NK-92 (cell line): ENCODE data around the gene SNRNP25.

Experiments
- DNase-seq: peaks from one replicate; lab custom pipeline; 2025; ENCODE audit not compliant: unreplicated experiment; lab: John Stamatoyannopoulos, UW

The SNRNP25 gene

GRCh38 chr16:62968-63391, 9.4 kb downstream of the SNRNP25 start:
- DNase-seq: no peak

- DNase-seq: no peak
These were observed 9.8 kb downstream of the SNRNP25 start for GRCh38 chr16:63466-63865.

DNA sequence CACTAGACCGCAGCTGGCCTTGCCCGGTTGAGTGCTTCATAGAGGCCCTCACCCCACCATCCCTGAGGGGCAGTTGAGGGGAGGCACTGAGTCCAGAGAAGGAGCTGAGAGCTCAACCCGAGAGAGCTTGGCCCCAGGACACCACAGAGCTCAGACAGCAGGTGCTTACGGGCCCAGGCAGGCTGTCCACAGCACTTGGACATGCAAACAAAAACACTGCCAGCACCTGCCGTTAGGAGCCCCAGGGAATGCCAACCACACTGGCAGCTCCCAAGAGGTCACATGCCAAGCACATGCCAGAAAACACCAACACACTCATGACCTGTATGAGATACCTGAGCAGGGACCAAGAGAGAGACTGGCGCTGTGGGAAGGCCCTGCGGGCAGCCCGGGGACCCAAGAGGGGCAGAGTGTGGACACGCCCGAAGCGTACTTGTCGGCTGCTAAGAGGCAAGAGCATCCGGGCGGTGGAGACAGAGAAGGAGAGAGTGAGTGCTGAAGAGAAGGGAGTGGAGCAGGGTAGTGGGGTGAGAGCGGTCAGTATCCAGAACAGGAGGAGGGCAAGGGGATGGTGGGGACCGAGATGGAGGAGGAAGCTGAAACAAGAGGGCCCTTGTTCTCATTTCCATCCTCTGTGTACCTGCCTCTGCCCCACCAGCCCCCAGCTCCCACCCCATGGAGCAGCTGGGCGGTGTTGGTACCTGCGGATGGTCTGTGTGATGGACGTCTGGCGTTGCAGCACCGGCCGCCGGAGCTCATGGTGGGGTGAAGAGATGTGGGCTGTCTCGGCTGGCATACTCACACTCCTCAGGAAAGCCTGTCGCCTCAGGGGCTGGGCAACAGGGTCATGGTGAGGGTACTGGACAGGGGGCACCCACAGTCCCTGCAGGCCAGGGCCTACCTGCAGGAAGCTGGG, 10.6 kb downstream of the SNRNP25 start:
- DNase-seq: no peak

GRCh38 chr16:64914-65255, 11.3 kb downstream of the SNRNP25 start:
- DNase-seq: no peak

- DNase-seq: peak; percentile 56
These were observed 12.1 kb downstream of the SNRNP25 start for GRCh38 chr16:65745-66144.

GRCh38 chr16:66309-67182, 12.9 kb downstream of the SNRNP25 start:
- no peak for DNase-seq

- DNase-seq: no peak
These were observed 13.7 kb downstream of the SNRNP25 start for GRCh38 chr16:67183-67791.

GRCh38 chr16:67884-68789, 14.5 kb downstream of the SNRNP25 start:
- no peak for DNase-seq

DNA sequence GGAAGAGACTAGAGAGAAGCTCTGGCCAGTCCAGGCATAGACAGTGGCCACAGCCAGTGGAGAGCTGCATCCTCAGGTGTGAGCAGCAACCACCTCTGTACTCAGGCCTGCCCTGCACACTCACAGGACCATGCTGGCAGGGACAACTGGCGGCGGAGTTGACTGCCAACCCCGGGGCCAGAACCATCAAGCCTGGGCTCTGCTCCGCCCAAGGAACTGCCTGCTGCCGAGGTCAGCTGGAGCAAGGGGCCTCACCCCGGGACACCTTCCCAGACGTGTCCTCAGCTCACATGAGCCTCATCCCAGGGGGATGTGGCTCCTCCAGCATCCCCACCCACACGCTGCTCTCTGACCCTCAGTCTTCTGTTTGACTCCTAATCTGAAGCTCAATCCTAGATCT, 15.6 kb downstream of the SNRNP25 start:
- no peak for DNase-seq

DNA sequence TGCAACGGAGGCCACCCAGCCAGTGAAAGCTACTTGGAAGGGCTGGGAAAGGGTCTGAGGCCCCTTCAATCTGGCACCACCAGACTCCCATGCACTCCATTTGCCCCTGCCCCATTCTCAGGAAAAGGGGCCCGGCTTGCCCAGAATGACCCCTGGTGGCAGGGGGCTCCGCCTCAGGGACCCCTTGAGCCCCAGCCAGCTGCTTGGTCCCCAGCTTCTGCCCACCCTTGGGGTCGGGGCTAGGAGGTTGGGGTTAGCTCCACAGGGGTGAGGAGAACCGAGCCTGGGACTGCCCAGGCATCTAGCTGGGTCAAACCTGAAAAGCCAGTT, 17.5 kb downstream of the SNRNP25 start:
- no peak for DNase-seq

GRCh38 chr16:71540-72401, 18.1 kb downstream of the SNRNP25 start:
- no peak for DNase-seq

DNA sequence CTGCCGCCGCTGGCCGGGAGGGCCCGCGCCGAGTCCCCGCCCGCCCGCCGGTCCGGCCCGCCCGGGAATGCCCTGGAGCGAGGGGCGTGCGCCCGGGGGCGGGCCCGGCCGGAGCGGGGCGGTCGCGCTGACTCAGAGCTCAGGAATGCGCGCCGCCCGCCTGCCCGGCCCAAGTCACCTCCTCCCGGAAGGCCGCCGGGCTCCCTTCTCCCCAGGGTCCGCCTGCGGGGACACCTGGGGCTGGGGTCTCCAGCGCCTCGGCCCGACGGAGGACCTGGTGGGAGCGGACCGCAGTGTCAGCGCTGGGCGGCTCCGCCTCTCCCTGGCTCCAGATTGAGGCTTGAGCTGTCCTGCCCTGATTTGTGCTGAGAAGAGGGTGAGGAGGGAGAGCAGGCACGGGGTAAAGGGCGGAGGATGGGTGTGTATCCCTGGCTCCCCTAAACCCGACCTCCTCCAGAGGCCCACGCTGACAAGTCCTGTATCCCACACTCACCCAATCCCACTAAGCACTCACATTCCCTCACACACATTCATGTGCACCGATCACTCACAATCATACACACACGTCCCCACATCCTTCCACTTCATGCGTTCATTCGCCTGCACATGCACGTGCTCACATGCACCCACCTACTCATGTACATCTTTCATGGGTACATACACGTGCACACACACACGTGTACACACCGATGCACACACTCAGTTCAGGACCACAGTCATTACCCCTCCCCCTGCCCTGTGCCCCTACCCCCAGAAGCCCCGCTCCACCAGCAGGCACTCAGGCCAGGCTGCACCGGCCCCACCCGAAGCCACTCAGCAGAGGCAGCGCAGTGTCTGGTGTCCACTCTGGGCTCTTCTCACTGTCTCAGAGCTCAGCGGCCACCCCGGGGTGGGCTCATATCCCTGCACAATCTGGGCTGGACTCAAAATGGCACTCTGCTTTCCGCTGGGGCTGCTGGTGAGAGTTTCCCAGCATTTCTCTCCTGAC, 19.2 kb downstream of the SNRNP25 start, which contains the start of gene RHBDF1:
TSS of gene RHBDF1 (minus strand) at position 71 of the 988 bp plus-strand sequence. CDS start 7,616 bp downstream, outside the sequence.
- no peak for DNase-seq

DNA sequence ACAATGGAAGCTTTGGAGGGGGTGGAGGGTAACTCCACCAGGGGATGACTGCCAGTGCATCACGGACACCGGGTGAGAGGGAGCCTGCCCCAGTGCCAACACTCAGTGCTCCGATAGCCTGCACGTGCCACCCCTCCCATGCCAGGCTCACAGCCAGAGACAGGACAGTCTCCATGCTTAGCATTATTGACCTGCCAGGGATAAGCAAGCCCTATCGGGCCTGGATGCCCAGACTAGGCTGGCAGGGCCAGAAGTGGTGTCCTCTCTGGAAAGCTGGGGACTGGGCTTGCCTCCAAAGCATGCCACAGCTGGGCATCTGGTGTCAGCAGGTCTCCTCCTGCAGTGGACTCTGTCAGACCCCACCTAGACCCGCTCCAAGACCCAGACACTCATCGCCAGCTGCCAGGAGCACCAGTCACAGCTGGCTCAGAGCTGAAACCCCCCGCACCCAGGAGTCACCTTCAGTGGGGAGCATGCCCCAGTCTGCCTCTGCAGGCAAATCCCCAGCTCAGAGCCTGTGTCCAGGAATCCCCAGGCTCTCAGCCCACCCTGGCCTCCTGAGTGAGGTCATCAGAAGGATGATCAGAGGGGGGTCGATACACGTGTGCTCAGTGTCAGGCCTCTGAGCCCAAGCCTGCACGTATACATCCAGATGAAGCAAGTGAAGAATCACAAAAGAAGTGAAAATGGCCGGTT, 20.6 kb downstream of the SNRNP25 start:
- DNase-seq: no peak

DNA sequence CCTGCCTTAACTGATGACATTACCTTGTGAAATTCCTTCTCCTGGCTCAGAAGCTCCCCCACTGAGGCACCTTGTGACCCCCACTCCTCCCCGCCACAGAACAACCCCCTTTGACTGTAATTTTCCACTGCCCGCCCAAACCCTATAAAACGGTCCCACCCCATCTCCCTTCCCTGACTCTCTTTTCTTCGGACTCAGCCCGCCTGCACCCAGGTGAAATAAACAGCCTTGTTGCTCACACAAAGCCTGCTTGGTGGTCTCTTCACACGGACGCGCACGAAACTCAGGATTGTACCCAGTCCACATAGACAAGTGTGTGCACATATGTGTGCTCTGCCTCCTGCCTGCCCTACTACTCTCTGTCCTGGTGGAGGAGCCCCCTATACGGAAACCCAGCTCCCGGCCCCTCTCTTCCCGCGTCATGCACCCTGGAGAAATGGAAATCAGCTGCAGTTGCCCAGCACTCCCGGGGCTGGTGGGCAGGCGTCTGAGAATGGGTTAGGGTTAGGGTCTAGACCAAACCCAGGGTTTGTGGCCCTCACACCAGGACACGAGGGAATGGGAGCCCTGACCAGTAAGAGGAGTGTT, 21.2 kb downstream of the SNRNP25 start:
- DNase-seq: no peak

DNA sequence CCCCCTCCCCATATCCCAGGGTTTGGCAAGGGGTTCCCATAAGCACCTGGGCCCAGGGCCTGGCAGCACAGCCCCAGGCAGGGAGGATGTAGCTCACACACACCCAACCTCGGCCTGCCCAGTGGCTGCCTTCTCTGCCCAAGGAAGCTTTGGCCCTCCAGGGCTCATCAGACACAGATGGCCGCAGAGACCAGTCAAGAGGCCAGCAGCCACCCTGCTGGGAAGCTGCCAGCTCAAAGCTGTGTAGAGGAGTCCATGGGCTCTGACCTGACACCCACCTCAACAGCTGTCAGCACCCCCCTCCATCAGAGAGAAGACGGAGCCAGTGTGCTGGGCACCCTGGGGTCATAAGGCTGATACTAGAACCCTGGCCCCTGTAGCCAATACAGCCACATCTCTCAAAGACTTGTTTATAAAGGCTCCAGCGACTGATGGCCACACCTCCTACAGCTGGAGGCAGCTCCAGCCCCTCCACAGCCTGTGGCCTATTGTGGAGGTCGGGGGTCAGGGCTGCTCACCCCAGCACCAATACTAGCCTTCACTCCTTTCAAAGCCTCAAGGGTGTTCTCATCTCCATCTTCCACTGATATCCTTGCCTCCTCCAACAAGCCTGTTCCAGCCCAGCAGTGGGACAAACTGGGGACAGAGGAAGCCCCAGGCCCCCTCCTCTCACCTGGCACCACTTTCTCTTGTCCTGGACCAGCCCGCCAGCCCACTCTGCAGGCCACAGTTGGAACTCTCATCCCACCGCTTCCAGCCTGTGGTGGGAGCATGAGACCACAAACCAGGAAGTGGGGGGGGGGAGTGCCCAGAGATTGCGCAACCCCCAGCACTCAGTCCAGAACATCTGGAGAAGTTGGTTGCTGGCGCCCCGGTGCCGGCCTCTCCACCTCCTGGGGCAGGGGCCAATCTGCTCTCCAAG, 22.2 kb downstream of the SNRNP25 start:
- DNase-seq: no peak

DNA sequence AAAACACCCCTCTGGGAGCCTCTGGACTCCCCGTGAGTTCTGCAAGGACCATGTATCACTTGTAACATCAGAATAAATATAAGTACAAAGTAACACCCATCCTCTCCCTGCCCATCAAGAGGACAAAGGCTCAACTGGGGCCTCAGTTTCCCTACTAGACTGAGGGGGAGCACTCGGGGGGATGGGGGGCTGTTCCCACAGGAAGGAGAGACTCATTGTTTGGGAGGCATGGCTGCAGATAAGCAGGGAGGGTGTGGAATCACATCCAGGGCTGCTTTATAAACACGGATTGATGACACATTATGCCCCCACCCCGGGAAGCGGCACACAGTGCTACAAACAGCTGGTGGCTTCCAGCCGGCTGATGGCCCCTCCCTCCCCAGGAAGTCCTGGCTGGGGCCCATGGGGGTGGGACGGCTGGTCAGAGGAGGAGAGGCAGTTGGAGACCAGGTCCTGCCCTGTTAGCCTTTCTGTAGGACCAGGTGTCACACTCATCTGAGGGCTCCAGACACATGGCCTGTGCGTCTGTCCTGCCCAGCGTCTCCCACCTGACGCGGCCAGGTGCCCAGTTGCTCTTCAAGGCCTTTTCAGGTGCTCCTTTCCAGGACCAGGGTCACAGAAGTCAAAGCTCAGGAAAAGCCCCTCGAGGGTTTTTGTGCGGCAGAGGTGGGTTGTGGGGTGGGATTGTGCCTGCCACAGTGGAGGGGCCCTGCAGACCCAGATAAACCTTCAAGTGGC, 23.1 kb downstream of the SNRNP25 start:
- DNase-seq: no peak
